ENCODE measurements around the gene FRMD3.
A peak's percentile ranks its signal among the peaks of the same experiment; 100 is the strongest.

Gene FRMD3

DNA sequence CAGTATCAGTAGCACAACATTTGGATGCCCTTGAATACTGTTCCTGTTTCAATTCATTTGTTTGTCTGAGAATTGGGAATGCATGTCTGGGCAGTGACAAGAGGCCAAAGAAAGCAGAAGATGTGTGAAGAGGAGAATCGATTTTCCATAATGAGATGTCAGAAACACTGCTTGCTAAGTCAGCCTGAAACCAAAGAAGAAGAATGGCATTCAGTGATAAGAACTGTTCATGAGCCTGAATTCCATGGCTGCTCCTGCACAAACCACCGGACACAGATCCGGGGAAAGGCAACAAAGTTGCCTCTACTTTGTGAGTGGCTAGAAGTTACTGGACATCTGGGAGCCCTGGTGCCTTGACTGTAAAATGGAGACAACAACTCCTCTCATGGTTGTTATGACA is 268.1 kb downstream of the FRMD3 start:
- no peak for DNase-seq
- TF ChIP-seq CTCF (IDR thresholded peaks at IDR 0.05; ENCODE audit: low read depth, low read length): no peak
- Histone ChIP-seq H3K36me3 (peaks cover 12% of the 10 kb centered on the region), H3K27me3 (no peaks in the 10 kb centered on the region), H3K4me1 (peaks cover 36% of the 10 kb centered on the region), H3K9me3 (no peaks in the 10 kb centered on the region), H3K4me3 (ENCODE audit: low read depth, low read length) (no peak overlapping the region)

DNA sequence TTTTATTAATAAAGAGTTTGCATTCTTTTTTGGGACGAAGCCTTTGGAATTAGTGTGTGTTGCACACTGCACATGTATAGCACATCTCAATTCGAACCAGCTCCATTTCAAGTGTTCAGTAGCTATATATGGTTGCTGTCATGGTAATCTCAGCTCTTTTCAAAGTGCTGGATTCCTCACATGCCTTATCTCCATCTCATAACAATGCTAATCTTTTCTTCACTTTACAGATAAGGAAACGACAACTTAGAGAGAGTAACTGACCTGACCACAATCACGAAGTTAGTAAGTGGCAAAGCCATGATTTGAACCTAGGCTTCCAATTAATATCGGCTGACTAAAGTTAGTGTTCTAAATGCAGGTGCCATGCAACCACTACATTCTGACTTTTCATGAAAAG is 270.5 kb downstream of the FRMD3 start:
- Histone ChIP-seq H3K36me3 (no peaks in the 10 kb centered on the region; the same call in none of the 2 replicates), H3K9me3 (no peaks in the 10 kb centered on the region), H3K27me3 (no peaks in the 10 kb centered on the region), H3K4me1 (peaks cover 49% of the 10 kb centered on the region), H3K4me3 (ENCODE audit: low read depth, low read length) (no peak overlapping the region)
- no peak for TF ChIP-seq CTCF (IDR thresholded peaks at IDR 0.05; ENCODE audit: low read depth, low read length)
- no peak for DNase-seq

GRCh38 chr9:83266666-83267496 is 271.3 kb downstream of the FRMD3 start:
- H3K9me3 ChIP-seq: no peaks in the 10 kb centered on the region
- H3K36me3 ChIP-seq: peaks cover 2% of the 10 kb centered on the region
- no peak for TF ChIP-seq CTCF (IDR thresholded peaks at IDR 0.05; ENCODE audit: low read depth, low read length)
- peaks cover 54% of the 10 kb centered on the region for H3K4me1 ChIP-seq
- no peaks in the 10 kb centered on the region for H3K27me3 ChIP-seq
- DNase-seq: peak; percentile 27
- H3K4me3 ChIP-seq (ENCODE audit: low read depth, low read length): no peak overlapping the region

DNA sequence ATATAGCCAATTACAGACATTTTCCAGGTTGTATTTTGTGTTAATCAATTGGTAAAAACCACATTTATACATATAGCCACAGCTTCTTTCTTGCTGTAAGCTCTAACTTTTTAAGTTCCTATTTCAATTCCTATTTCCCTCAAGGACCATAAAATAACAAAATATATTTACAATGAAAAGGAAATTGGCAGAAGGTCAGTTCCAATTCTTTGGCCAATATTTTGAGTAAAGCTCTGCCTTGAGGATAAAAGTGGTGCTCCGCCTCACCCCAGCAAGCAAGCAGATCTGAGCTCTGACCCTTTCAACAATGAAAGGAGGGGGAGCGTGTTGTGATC is 271.9 kb downstream of the FRMD3 start:
- TF ChIP-seq CTCF (IDR thresholded peaks at IDR 0.05; ENCODE audit: low read depth, low read length): no peak
- Histone ChIP-seq H3K9me3 (no peaks in the 10 kb centered on the region), H3K27me3 (no peaks in the 10 kb centered on the region; the same call in 1 of the 2 replicates), H3K4me3 (ENCODE audit: low read depth, low read length) (no peak overlapping the region), H3K36me3 (peaks cover 5% of the 10 kb centered on the region), H3K4me1 (peaks cover 49% of the 10 kb centered on the region)
- DNase-seq: no peak

GRCh38 chr9:83264315-83264714 is 273.9 kb downstream of the FRMD3 start:
- DNase-seq: no peak
- no peak for TF ChIP-seq CTCF (IDR thresholded peaks at IDR 0.05; ENCODE audit: low read depth, low read length)
- Histone ChIP-seq H3K27me3 (no peaks in the 10 kb centered on the region; the same call in 1 of the 2 replicates), H3K36me3 (peaks cover 7% of the 10 kb centered on the region), H3K4me1 (peaks cover 34% of the 10 kb centered on the region), H3K9me3 (no peaks in the 10 kb centered on the region), H3K4me3 (ENCODE audit: low read depth, low read length) (no peak overlapping the region)

GRCh38 chr9:83259558-83259957 is 278.6 kb downstream of the FRMD3 start:
- Histone ChIP-seq H3K4me3 (ENCODE audit: low read depth, low read length) (no peak overlapping the region), H3K9me3 (peaks cover 5% of the 10 kb centered on the region), H3K36me3 (peaks cover 7% of the 10 kb centered on the region), H3K27me3 (no peaks in the 10 kb centered on the region; the same call in 1 of the 2 replicates), H3K4me1 (peaks cover 18% of the 10 kb centered on the region)
- no peak for TF ChIP-seq CTCF (IDR thresholded peaks at IDR 0.05; ENCODE audit: low read depth, low read length)
- DNase-seq: no peak

Data from BE2C (cell line).